Left cardiac atrium (tissue), 4 donors: ENCODE measurements around the gene ADRA2C. TPM values are rescaled to one million over a fixed set of nuclear protein-coding genes. Genes with fewer than 3 reads are reported as not detected.

Experiments
- ATAC-seq, 2 donors: fragments of 200-7000 bp; cut with Tn5 transposase; one replicate each; pipeline ENCODE4 v1.9.1; 2020; ENCODE audit warnings: mild to moderate bottlenecking in 2 of 2, moderate library complexity in 2 of 2
- DNase-seq: peaks from one replicate; pipeline ENCODE4 v3.0.0-alpha.2; 2020
- intact Hi-C, 2 donors: fragments of 100-400 bp; cut with DNase I; formaldehyde crosslinking; loops; one replicate each; pipeline versions ENCODE4 v1.14.1 to v1.15.1; 2022 to 2023
- total RNA-seq, 2 donors: library from RNA; stranded (reverse); fragmentation: NEBNext Ultra II Directional; extraction: Animal tissue kit (Norgen Biotek cat#: 25700); gene quantifications; one replicate each; pipeline ENCODE4 v1.2.1, GENCODE V29; 2021
- donor health status: DM: no; HTN: yes; CAD: no.
- donor health status: DM: no; HTN: yes; CAD: no; lungs with severe emphysema.
- donor health status: DM: yes; HTN: yes; CAD: no.
- donor health status: Dilated cardiomyopathy.

Gene ADRA2C
- total RNA-seq, 2 donors from 2014 or later = 6.8 TPM

DNA sequence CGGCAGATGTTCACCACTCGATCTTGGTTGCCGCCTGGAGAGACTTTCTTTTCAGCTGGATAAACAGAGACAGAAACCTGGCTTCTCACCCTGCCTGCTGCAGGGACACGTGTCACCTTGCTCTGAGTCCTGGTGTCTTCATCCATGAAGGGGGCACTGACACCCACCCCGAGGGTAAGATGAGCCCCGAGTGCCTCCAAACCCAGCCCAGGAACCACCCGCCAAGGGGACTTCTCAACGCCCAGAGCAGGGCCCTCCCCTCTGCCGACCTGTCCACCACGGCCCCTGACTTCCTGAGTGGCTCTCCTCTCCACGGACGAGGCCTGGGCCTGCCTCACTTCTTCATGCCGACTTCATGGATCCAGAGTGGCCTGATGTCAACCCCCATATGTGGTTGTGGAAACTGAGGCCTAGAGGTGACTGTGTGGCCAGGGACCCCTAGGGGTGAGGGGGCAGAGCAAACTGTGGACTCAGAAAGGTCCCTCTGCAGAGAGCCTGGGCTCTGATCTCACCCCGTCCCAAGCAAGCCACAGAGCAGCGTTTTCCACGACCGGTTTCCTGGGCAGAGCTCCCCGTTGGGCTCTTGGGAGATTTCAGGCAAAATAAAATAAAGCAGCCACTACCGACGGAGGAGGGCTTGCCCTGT, 5.1 kb downstream of the ADRA2C start:
- ATAC-seq (no peak), DNase-seq (no peak)
- intact Hi-C loops = no loop called here

DNA sequence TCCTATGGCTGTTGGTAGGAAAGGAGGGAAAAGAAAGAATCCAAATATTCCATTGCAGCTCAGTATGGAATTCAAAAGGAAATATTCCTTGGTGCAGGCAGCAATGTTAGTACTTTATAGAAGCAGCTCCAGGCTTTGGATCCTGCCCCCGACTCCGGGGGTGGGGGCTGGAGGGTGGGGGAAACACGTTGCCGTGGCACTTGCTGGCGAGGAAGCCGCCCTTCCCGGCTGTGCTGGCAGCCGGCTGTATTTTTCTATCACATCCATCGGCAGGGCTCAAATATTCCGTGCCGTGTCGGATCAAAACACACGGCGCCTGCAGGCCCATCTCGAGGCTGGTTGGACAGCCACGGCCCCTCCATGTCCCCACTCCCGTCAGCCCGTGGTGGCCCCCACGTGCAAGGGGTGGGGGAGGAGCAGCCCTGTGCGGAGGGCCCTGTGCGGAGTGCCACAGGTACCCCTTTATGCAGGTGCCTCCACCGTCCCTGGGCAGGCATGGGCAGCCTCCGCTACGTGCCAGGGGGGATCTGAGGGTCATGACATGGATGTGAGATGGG, 5.8 kb downstream of the ADRA2C start:
- DNase-seq = no peak
- ATAC-seq = no peak
- intact Hi-C loops = no loop called here

DNA sequence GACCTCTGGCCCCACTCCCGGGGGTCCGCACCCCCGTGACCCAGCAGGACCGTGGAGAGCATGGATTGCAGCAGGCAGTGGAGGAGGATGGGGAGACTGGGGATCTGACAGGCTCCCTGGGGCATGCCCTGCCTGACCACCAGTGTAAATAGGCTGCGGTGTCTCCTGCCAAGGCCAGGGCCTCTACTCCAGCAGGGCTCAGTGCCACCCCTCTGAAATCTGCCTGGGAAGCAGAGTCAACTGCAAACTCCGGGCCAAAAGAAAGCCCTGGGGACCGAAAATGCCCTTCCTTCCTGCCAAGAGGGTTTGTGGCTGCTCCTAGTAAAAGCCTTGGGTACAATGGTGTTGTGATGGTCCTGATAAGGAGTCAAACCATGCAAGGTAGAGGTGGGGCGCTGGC, 6.4 kb downstream of the ADRA2C start:
- DNase-seq = no peak
- intact Hi-C loops = no loop called here
- no peak for ATAC-seq

DNA sequence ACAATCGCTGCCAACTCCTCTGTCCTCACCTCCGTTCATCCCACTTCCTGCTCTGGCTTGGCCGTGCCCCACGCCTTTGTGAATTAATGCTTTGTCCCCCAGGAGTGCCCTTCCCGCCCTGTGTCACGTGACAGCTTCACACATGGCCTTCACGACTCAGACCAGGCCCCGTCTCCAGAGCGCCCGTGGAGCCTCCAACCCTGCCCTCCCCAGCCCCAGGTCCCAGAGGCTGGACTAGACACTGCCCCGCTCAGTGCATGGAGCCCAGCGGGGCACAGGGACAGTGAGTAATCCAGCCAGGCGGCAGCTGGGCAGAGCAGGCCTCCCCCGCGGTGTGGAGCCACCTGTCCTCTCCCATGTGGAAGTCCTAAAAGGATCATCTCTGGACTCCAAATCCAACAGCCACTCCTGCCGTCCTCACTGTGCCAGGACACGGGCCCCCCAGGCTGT, 7.4 kb downstream of the ADRA2C start:
- intact Hi-C loops = no loop called here
- no peak for DNase-seq
- no peak for ATAC-seq

DNA sequence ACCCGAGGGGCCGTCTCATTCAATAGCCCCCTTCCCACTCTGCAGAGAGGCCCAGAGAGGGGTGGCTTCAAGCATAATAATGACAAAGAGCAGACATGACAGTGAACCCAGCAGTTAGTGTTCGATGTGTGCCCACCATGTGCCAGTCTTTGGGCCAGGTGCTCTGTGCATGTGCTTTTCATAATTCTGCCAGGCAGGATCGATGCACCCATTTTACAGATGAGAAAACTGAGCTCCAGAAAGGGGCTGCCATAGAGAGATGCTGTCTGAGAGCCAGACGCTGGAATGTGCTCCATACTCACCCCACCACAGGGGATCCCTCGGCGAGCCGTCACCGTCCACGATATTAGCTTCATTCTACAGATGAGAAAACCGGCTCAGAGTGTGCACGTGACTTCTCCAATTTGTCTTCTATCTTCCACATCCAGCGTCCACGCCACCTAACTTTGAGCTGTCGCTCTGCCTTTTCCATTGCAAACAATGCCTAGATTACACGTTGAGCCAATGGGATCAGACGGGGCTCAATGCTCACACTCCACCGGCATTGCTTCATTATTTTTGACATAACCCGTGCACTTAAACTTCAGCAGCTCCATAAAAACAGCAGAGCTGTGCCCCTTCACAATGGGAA, 8.2 kb downstream of the ADRA2C start:
- ATAC-seq (no peak), DNase-seq (no peak)
- intact Hi-C loops = no loop called here

DNA sequence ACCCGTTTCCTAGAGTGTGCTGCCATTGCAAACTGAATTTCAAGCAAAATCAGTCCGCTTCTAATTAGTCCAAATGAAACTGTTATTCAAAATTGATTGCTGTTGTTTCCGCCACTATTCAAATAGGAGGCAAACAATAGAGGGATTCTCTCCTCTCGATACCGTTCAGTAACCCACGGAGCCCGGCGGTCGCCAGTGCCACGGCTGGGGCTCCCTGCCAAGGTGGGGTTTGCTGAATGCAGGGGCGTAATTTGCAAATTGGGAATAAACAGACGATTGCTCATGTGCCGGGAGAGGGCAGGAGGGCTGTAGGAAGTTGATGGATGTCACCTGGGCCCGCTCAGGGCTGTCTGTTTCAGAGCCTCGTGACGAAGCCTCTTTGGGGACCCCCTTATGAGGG, 8.8 kb downstream of the ADRA2C start:
- intact Hi-C loops = no loop called here
- ATAC-seq (no peak), DNase-seq (no peak)

DNA sequence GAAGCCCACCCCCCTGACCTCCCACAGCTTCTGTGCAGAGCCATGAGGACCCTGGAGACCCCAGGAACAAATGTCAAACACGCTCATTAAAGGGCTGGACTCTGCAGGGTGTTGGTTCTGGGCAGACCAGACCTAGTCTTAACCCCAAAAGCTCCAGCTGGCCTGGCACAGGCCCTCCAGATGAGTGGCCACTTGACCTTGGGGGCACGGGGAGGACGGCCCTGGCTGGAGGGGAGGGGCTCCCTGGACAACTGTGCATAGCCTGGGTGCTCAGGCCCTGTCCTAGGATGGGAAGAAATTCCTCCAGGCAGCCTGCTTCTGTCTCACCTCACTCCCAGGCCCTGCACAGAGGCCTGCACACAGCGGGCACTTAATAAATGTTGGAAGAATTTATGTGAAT, 9.4 kb downstream of the ADRA2C start:
- intact Hi-C loops = no loop called here
- DNase-seq = no peak
- ATAC-seq = no peak

DNA sequence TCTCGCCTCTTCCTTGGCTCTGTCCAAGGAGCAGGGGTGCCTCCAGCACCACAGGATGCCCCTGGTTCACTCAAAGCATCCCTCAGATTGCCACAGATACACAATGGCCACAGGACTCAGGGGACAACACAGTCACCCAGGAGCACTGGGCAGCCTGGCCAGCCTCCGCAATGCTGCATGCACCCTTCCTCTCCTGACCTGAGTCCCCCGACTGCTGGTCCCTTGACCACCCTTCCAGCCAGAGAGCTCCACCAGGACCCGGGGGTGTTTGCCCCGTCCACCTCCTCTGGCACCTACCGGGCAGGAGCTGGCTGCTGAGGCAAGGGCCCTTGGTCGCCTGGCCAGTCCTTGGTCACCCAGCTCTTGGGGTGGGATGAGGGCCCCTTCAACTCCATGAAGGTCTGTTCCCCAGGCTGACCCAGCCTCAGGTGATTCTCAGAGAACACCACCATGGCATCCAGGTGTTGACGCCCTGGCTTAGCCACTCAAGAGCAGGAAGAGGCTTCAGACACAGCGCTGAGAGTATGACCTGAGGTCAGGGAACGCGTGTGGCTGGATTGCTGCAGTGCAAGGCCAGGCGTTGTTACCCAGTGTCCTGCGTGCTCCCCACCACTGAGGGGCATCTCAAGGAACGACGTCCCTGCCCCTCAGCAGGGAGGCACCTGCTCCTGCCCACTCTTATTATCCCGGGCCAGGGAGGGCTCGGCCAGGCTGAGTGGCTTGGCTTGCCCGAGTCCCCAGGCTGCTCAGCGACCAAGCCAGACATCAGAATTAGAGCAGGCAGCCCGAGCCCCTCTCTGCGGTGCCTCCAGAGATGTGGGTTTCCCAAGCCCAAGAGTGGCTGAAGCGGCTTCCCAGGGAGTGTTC, 10.2 kb downstream of the ADRA2C start:
- ATAC-seq = no peak
- no peak for DNase-seq
- intact Hi-C loops = no loop called here

GRCh38 chr4:3777033-3777390, 10.8 kb downstream of the ADRA2C start:
- ATAC-seq (no peak), DNase-seq (no peak)
- intact Hi-C loops = no loop called here

DNA sequence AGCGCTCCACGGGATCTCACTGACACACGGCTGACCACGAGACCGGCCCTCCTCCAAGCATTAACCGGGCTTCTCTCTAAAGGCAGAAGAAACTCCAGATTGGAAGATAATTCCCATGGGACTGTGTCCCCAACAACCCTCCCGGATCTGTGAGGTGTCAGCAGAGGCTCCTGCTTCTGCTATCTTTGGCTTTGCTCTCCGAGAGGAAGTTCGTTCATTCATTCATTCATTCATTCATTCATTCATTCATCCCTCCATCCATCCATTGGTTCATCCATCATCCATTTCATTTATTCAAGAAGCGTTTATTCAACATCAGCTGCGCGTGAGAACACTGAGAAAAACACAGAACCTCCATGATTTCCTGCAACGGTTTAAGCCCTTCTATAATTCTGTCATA, 11.5 kb downstream of the ADRA2C start:
- DNase-seq = no peak
- ATAC-seq = no peak
- intact Hi-C loops = no loop called here

DNA sequence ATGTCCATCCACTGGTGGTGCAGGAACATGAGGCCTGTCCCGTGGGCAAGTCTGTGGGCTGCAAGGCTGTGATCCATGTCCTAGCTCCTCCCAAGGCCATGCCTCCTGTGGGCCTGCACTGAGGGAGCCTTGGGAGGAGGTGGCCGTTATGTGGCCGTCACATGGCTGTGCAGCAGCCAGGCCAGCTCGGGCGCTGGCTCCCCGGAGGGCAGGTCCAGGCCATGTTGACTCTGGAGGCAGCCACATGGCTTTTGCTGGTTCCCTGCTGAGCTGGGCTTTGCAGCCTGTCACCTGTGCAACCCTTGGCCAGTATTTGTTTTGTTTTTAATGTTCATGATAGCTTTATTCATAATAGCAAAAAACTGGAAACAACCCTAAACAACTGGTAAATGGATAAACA, 13.3 kb downstream of the ADRA2C start:
- no peak for ATAC-seq
- intact Hi-C loops = no loop called here
- no peak for DNase-seq

DNA sequence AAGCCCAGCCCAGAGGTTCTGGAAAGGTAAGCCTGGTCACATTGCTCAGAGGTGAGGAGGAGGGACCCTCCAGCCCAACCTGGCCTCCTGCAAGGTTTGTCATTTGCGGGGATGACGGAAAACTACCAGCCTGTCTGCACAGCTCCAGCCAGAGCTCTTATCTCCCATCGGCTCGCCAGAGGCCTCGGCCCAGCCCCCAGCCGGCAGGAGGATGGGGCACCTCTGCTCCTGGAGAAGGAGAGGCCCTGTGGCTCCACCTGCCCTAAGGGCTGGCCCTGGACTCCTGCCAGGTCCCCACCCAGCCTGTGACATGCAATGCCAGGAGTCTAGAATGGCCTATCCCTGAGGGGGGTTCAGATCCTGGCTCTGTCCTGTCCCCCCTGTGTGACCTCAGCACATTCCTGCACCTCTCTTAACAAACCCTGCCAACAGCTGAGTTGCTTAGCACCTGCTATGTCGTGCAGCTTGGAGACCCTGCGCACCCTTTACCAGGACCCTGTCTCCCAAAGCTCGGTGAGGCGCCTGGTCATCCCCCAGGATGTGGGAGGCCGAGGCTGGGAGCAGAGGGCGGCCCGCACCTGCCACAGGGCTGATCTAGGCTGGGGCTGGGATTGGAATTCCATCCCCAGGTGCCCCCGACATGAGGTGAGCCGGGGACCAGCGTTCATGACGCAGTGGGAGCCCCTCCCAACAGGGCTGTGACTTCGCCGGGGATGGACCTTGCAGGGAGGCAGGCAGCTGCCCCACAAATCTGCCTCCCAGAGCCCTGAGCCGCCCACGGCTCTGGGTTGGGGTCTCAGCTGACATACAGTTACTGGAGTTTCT, 14.4 kb downstream of the ADRA2C start:
- ATAC-seq (no peak), DNase-seq (no peak)
- intact Hi-C loops = no loop called here

- ATAC-seq (no peak), DNase-seq (no peak)
- intact Hi-C loops = no loop called here
Observed at GRCh38 chr4:3781193-3781886, 15.2 kb downstream of the ADRA2C start.

GRCh38 chr4:3781997-3782930, 16.1 kb downstream of the ADRA2C start:
- ATAC-seq (no peak), DNase-seq (no peak)
- intact Hi-C loops = no loop called here

GRCh38 chr4:3783693-3784306, 17.6 kb downstream of the ADRA2C start:
- ATAC-seq (no peak), DNase-seq (no peak)
- intact Hi-C loops = no loop called here

DNA sequence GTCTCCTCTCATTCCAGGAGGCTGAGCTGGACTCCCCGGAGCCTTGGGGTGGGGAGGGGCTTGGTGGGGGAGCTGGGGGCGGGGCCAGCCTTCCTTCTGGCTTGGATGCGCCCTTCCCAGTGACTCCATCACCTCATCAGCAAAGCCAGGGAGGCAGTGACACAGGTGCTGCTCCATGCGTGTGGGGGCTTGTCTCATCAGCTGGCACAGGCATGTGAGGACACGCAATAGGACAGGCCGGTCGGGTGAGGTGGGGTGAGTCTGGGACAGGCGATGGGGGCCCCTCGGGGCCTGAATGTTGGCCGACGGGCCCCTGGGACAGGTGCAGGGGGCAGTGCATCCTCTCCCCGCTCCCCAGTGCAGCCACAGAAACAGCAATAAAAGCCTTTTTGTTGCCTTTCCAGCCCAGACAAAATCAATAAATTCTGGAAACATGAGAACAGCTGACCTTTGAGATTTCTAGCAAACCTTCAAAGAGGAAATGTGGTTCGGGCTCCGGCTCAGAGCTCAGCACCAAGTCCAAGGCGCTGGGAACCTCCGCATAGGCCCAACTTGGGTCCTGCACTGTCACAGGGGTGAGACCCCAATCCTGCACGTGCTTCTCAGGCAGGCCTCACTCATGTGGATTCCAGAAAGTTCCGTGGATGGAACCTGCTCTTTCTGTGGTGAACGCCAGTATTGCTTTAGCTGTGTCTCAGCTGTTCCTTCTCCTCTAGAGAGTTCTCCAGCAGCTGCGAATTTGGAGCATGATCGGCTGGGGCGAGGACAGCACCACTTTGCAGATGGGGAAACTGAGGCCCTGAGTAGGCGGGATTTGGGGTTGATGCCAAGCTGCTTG, 18.5 kb downstream of the ADRA2C start:
- no peak for ATAC-seq
- intact Hi-C loops = no loop called here
- no peak for DNase-seq

DNA sequence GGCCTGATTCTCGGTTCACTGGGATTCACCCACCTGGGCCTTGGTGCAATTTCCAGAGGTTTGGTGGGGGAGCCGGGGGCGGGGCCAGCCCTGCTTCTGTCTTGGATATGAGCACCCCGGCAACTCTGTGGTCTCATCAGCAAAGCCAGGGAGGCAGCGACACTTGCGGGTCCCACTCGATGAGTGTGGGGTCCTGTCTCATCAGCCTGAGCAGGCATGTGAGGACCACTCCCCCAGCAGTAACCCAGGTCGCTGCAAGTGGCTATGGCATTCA, 19.0 kb downstream of the ADRA2C start:
- DNase-seq (no peak), ATAC-seq (no peak)
- intact Hi-C loops = no loop called here
